Activated CD4-positive, CD25-positive, alpha-beta regulatory T cell treated with anti-CD3 and anti-CD28 coated beads, Interleukin-2, amount 50 U/mL, for 16 hours (primary cell): ENCODE data around the gene SPNS1.
A peak's percentile ranks its signal among the peaks of the same experiment; 100 is the strongest.
"Not testable (repeated sequence)": the region's sequence is repeated elsewhere in the genome, so short reads cannot be mapped to it uniquely, and the experiment has no call there.

Experiments
- DNase-seq: peaks from one replicate; pipeline ENCODE4 v3.0.0-alpha.2; 2020; ENCODE audit warnings: low read depth, low spot score

SPNS1 gene

GRCh38 chr16:28990375-28991040, 15.9 kb downstream of the SPNS1 start:
- DNase-seq: peak; percentile 40

DNA sequence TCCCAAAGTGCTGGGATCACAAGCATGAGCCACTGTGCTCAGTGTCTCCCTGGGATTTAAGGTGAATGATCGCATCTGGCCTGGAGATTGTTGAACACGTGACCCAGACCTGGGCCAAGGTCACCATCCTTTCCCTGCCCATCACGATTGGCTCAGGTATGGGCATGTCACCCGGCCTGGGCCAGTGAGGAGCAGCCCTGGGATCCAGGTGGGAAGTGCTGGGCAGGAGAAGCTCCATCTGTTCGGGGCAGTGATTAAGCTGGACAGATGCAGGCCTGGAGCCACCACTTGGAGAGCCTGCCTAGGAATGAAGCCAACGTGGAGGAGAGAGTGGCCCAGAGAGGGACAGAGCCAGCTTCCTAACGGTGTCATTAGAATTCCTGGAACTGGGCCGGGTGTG, 17.1 kb downstream of the SPNS1 start:
- no peak for DNase-seq

DNA sequence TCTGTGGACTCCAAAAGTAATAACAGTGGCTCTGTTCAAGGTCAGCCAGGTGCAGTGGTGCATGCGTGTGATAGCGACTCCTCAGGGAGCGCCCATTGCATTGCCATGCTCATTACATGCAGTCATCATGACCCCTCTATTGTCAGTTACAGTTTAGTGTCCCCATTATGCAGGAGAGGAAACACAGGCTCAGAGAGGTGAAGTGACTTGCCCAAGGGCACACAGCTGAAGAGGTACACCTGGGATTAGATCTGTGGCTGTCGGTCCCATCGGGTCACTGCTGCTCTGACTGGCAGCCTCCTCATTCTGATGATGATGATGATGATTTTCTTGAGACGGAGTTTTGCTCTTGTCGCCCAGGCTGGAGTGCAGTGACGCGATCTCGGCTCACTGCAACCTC, 17.9 kb downstream of the SPNS1 start:
- DNase-seq: no peak

DNA sequence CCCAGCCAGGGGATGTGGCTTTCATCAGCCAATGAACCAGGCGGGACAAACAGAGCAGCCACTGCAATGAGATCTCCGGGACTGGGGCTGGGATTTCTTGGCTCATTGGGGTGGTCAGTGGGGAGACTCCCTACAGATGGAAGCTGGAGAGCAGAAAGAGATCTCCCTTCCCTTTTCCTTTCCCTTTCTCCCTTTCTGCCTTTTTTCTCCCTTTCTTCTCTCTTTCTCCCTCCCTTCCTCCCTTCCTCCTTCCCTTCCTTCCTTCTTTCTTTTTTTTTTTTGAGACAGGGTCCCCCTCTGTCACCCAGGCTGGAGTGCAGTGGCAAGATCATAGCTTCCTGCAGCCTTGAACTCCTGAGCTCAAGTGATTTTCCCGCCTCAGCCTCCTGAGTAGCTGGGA, 24.3 kb downstream of the SPNS1 start:
- DNase-seq: no peak

GRCh38 chr16:28999577-28999976, 25.0 kb downstream of the SPNS1 start:
- no peak for DNase-seq

DNA sequence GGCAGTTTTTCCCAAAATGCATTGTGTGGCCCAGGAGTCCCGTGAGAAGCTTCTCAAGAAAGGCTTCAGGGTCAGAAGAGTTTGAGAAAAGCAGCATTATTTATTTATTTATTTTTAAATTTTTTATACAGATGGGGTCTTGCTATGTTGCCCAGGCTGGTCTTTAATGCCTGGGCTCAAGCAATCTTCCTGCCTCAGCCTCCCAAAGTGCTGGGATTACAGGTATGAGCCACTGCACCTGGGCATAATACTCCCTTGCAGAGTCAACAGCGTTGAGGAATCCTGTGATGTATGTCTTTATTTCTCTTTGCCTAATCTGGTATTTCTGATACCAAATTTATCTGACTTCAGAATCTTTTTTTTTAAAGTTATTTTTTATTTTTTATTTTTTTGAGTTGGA, 25.4 kb downstream of the SPNS1 start:
- no peak for DNase-seq

- not testable (repeated sequence) for DNase-seq
These were observed 30.0 kb downstream of the SPNS1 start for GRCh38 chr16:29004496-29005139.

- peak; percentile 43 for DNase-seq
These were observed 33.4 kb downstream of the SPNS1 start for GRCh38 chr16:29007730-29008593.

DNA sequence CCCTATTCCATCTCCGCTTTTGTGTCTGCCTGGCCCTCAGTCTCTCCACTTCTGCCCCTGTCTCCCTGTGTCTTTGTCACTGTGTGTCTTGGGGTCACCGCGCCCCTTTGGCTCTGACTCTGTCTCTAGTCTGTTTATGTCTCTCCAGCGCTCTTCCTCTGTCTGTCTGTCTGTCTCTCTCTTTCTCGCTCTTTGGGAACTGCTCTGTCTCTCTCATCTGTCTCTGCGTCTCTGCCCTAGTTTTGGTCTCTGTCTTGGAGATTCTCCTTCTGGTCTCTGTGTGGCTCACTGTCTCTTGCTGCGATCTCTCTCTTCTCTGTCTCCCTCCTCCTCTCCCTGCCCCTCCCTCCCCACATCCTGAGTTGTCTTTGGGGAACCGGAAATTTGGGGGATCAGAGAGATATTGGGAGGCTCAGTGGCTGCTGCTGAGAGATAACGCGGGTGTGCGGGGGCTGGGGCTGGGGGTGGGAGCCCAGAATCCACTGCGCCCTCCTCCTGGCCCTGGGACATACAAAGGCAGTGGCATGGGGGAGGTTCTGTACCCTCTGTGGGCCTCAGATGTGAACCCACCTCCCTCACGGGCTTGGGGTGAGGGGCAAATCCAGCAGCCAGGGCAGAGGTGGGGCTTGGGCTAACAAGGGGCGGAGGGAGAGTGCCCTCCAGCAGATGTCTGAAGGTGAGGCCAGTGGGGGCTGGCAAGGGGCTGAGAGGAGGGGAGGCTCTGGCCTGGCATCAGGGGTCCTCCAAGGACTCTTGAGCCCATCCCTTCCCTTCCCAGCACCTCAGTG, 34.7 kb downstream of the SPNS1 start:
- DNase-seq: no peak

GRCh38 chr16:29009838-29010166, 35.2 kb downstream of the SPNS1 start:
- no peak for DNase-seq

GRCh38 chr16:29011112-29011511, 36.5 kb downstream of the SPNS1 start:
- no peak for DNase-seq

- DNase-seq: no peak
These were observed 37.3 kb downstream of the SPNS1 start for GRCh38 chr16:29011851-29012250.

- DNase-seq: no peak
These were observed 38.5 kb downstream of the SPNS1 start for GRCh38 chr16:29012913-29013553.

- no peak for DNase-seq
These were observed 40.0 kb downstream of the SPNS1 start for GRCh38 chr16:29014561-29015069.

- no peak for DNase-seq
These were observed 47.6 kb downstream of the SPNS1 start for GRCh38 chr16:29022196-29022595.

GRCh38 chr16:29023279-29024277, 49.0 kb downstream of the SPNS1 start:
- DNase-seq: no peak

GRCh38 chr16:29024278-29024677, 49.7 kb downstream of the SPNS1 start:
- DNase-seq: no peak

DNA sequence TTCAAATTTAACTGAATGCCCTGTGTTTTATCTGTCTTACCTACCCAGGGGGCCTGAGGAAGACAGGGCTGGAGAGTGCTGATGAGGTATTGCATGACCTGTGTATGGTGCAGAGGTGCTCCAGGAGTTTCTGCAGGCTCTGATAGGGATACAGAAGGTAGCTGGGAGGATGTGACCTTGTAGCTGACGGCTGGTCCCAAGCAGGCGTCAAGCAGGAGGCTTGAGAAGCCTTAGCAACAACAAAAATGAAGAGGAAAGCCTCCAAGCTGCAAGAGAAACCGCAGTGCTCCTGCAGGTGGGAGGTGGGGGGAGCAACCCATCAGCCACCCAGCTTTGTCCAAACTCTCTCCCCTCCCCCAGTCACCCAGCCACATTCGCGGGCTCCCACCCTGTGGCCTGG, 50.6 kb downstream of the SPNS1 start:
- DNase-seq: no peak

DNA sequence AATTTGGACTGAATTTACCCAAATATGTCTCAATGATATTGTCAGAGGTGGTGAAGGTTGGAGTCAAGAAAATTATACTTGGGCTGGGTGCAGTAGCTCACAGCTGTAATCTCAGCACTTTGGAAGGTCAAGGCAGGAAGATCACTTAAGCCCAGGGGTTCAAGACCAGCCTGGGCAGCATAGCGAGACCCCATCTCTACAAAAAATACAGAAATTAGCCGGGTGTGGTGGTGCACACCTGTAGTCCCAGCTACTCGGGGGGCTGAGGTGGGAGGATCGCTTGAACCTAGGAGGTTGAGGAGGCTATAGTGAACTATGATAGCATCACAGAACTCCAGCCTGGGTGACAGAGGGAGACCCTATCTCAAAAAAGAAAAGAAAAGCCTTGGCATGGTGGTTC, 51.2 kb downstream of the SPNS1 start:
- no peak for DNase-seq
